ENCODE data around the gene IL17B. TPM values are rescaled to one million over a fixed set of nuclear protein-coding genes. Genes with fewer than 3 reads are reported as not detected.

IL17B gene
- total and polyA plus RNA-seq, 2 of the 13 experiments (the other 11 are each of a cell fraction or from before 2014, with no cell fraction given) = 0.29 to 2.6 TPM

- peak; percentile 80 for TF ChIP-seq ZNF687 (CRISPR knock-in tag; IDR thresholded peaks at IDR 0.05)
- TF ChIP-seq PTBP1 (IDR thresholded peaks at IDR 0.05; ENCODE audit: low read depth, low read length, poor library complexity, severe bottlenecking) = no peak
- TF ChIP-seq ARNT (IDR thresholded peaks at IDR 0.05) = no peak
- no peak for TF ChIP-seq ETV6 (CRISPR knock-in tag; conservative IDR thresholded peaks at IDR 0.05)
- no peak for TF ChIP-seq SRY (CRISPR knock-in tag; IDR thresholded peaks at IDR 0.05)
- no peak for TF ChIP-seq PBX2 (CRISPR knock-in tag; IDR thresholded peaks at IDR 0.05)
- TF ChIP-seq ELF4 (CRISPR knock-in tag; IDR thresholded peaks at IDR 0.05; ENCODE audit: borderline replicate concordance) = no peak
- peak; percentile 26; the same call in 1 of the 2 replicates for TF ChIP-seq KMT2B (CRISPR knock-in tag; IDR thresholded peaks at IDR 0.05)
- TF ChIP-seq ZNF225 (CRISPR knock-in tag; IDR thresholded peaks at IDR 0.05) = no peak; the same call in 1 of the 2 replicates
- no peak for TF ChIP-seq ZNF609 (CRISPR knock-in tag; IDR thresholded peaks at IDR 0.05; ENCODE audit: borderline replicate concordance)
- no peak for TF ChIP-seq TCF7 (IDR thresholded peaks at IDR 0.05; ENCODE audit: low read depth)
- peak; percentile 57 for TF ChIP-seq SAP130 (CRISPR knock-in tag; IDR thresholded peaks at IDR 0.05; ENCODE audit: low read depth)
- no peak for TF ChIP-seq NFATC3 (CRISPR knock-in tag; IDR thresholded peaks at IDR 0.05)
- no peak for TF ChIP-seq ZNF558 (CRISPR knock-in tag; IDR thresholded peaks at IDR 0.05; ENCODE audit: borderline replicate concordance)
- no peak for TF ChIP-seq HNRNPUL1 (IDR thresholded peaks at IDR 0.05; ENCODE audit: low read depth, low read length)
- no peak for TF ChIP-seq ATF6 (CRISPR knock-in tag; conservative IDR thresholded peaks at IDR 0.05)
- TF ChIP-seq MTF1 (CRISPR knock-in tag; IDR thresholded peaks at IDR 0.05) = no peak
- no peak for TF ChIP-seq PAX8 (CRISPR knock-in tag; IDR thresholded peaks at IDR 0.05; ENCODE audit: borderline replicate concordance)
- TF ChIP-seq ZNF615 (CRISPR knock-in tag; IDR thresholded peaks at IDR 0.05; ENCODE audit: borderline replicate concordance) = no peak
Observed at GRCh38 chr5:149423794-149424268, 44.7 kb upstream of the IL17B start (continued).
